BLaER1 (cell line): ENCODE measurements around the gene GJA3.

Experiments
- H3K27ac ChIP-seq: shearing (Covaris generic); formaldehyde crosslinking; 2 replicates; pipeline ENCODE4 v1.8.1; 2022
- H3K27me3 ChIP-seq: shearing (Covaris generic); formaldehyde crosslinking; 2 replicates; pipeline ENCODE4 v1.8.1; 2022
- H3K36me3 ChIP-seq: shearing (Covaris generic); formaldehyde crosslinking; 2 replicates; pipeline ENCODE4 v1.8.1; 2022
- H3K4me1 ChIP-seq: shearing (Covaris generic); formaldehyde crosslinking; 2 replicates; pipeline ENCODE4 v1.8.1; 2022
- H3K4me2 ChIP-seq: shearing (Covaris generic); formaldehyde crosslinking; 2 replicates; pipeline ENCODE4 v1.8.1; 2022
- H3K4me3 ChIP-seq: shearing (Covaris generic); formaldehyde crosslinking; 2 replicates; pipeline ENCODE4 v1.8.1; 2022
- H3K9ac ChIP-seq: shearing (Covaris generic); formaldehyde crosslinking; 2 replicates; pipeline ENCODE4 v1.8.1; 2022
- H3K9me3 ChIP-seq: shearing (Covaris generic); formaldehyde crosslinking; 2 replicates; pipeline ENCODE4 v1.8.1; 2022
- H4K20me1 ChIP-seq: shearing (Covaris generic); formaldehyde crosslinking; 2 replicates; pipeline ENCODE4 v1.8.1; 2022
- Cebpa-rat ChIP-seq: shearing (Covaris generic); IDR thresholded peaks from 2 replicates; pipeline ENCODE4 v1.8.1; 2022

Gene GJA3

GRCh38 chr13:20130652-20131051 is 30.2 kb downstream of the GJA3 start:
- no peak overlapping the region for H3K4me2 ChIP-seq
- H3K27ac ChIP-seq = no peak overlapping the region
- H3K4me1 ChIP-seq = peaks cover 16% of the 10 kb centered on the region
- H3K36me3 ChIP-seq = no peaks in the 10 kb centered on the region
- H3K9ac ChIP-seq = no peak overlapping the region
- peaks cover 56% of the 10 kb centered on the region for H3K27me3 ChIP-seq
- H3K4me3 ChIP-seq = no peak overlapping the region
- H3K9me3 ChIP-seq = no peaks in the 10 kb centered on the region; the same call in 1 of the 2 replicates
- TF ChIP-seq Cebpa-rat = no peak
- peaks cover 25% of the 10 kb centered on the region for H4K20me1 ChIP-seq

DNA sequence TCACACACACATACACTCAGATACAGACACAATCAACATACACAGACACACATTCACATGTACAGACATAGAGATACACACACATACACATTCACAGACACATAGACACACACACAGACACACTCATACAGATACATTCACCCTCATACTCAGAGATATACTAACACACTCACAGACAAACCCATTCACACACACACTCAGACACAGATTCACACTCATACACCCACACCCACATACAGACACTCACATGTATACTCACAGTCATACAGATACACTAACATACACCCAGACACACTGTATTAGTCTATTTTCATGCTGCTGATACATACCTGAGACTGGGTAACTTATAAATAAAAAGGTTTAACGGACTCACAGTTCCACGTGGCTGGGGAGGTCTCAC is 30.8 kb downstream of the GJA3 start:
- H3K27ac ChIP-seq = no peak overlapping the region
- no peak overlapping the region for H3K9ac ChIP-seq
- TF ChIP-seq Cebpa-rat = no peak
- peaks cover 25% of the 10 kb centered on the region for H4K20me1 ChIP-seq
- no peak overlapping the region for H3K4me2 ChIP-seq
- peaks cover 63% of the 10 kb centered on the region for H3K27me3 ChIP-seq
- H3K9me3 ChIP-seq = no peaks in the 10 kb centered on the region; the same call in 1 of the 2 replicates
- no peak overlapping the region for H3K4me3 ChIP-seq
- H3K36me3 ChIP-seq = no peaks in the 10 kb centered on the region
- H3K4me1 ChIP-seq = peaks cover 16% of the 10 kb centered on the region

DNA sequence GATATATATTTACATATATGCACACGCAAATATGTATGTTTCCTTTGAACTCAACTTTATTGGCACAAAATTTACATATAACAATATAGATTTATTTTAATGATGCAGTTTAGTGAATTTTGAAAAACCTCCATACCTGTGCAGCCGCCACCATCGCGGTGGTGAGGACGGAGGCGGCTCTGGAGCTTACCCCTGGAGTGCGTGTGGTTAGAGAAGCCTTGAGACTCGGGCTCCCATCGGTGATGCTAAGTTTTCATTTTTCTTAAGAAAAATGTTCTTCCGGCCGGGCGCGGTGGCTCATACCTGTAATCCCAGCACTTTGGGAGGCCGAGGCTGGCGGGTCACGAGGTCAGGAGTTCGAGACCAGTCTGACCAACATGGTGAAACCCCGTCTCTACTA is 31.8 kb downstream of the GJA3 start:
- no peaks in the 10 kb centered on the region; the same call in 1 of the 2 replicates for H3K9me3 ChIP-seq
- H3K36me3 ChIP-seq = no peaks in the 10 kb centered on the region
- peak overlapping the region; percentile 72; the same call in 1 of the 2 replicates for H3K4me2 ChIP-seq
- H3K4me3 ChIP-seq = no peak overlapping the region
- H3K27me3 ChIP-seq = peaks cover 66% of the 10 kb centered on the region
- TF ChIP-seq Cebpa-rat = no peak
- peaks cover 16% of the 10 kb centered on the region for H3K4me1 ChIP-seq
- H3K9ac ChIP-seq = no peak overlapping the region
- no peak overlapping the region for H3K27ac ChIP-seq
- peaks cover 25% of the 10 kb centered on the region for H4K20me1 ChIP-seq

- H3K4me3 ChIP-seq = peak overlapping the region; percentile 57
- TF ChIP-seq Cebpa-rat = no peak
Measured at GRCh38 chr13:20128459-20128931, 32.4 kb downstream of the GJA3 start.

GRCh38 chr13:20127562-20128458 is 33.0 kb downstream of the GJA3 start:
- peak overlapping the region; percentile 72 for H3K4me2 ChIP-seq
- H3K27ac ChIP-seq = no peak overlapping the region
- H4K20me1 ChIP-seq = peaks cover 25% of the 10 kb centered on the region
- TF ChIP-seq Cebpa-rat = no peak
- H3K4me1 ChIP-seq = peaks cover 16% of the 10 kb centered on the region
- peaks cover 66% of the 10 kb centered on the region for H3K27me3 ChIP-seq
- peak overlapping the region; percentile 57 for H3K4me3 ChIP-seq
- no peaks in the 10 kb centered on the region; the same call in 1 of the 2 replicates for H3K9me3 ChIP-seq
- H3K36me3 ChIP-seq = no peaks in the 10 kb centered on the region
- H3K9ac ChIP-seq = no peak overlapping the region

More at GRCh38 chr13:20128459-20128931, 32.4 kb downstream of the GJA3 start:
- H4K20me1 ChIP-seq = peaks cover 25% of the 10 kb centered on the region
- peaks cover 16% of the 10 kb centered on the region for H3K4me1 ChIP-seq
- peaks cover 66% of the 10 kb centered on the region for H3K27me3 ChIP-seq
- H3K9me3 ChIP-seq = no peaks in the 10 kb centered on the region; the same call in 1 of the 2 replicates
- no peak overlapping the region for H3K27ac ChIP-seq
- H3K36me3 ChIP-seq = no peaks in the 10 kb centered on the region
- peak overlapping the region; percentile 72 for H3K4me2 ChIP-seq
- no peak overlapping the region for H3K9ac ChIP-seq

- Histone ChIP-seq H3K9me3 (no peaks in the 10 kb centered on the region; the same call in 1 of the 2 replicates), H3K27me3 (peaks cover 66% of the 10 kb centered on the region), H3K4me2 (no peak overlapping the region), H3K4me3 (peak overlapping the region; percentile 57; the same call in 1 of the 2 replicates), H4K20me1 (peaks cover 25% of the 10 kb centered on the region), H3K4me1 (peaks cover 16% of the 10 kb centered on the region), H3K27ac (no peak overlapping the region), H3K9ac (no peak overlapping the region), H3K36me3 (no peaks in the 10 kb centered on the region)
- TF ChIP-seq Cebpa-rat = no peak
Measured at GRCh38 chr13:20127262-20127561, 33.6 kb downstream of the GJA3 start.

GRCh38 chr13:20126541-20127261 is 34.2 kb downstream of the GJA3 start:
- no peaks in the 10 kb centered on the region for H3K36me3 ChIP-seq
- no peak overlapping the region for H3K4me2 ChIP-seq
- no peaks in the 10 kb centered on the region; the same call in 1 of the 2 replicates for H3K9me3 ChIP-seq
- H3K4me3 ChIP-seq = no peak overlapping the region
- peaks cover 25% of the 10 kb centered on the region for H4K20me1 ChIP-seq
- TF ChIP-seq Cebpa-rat = no peak
- H3K4me1 ChIP-seq = peaks cover 16% of the 10 kb centered on the region
- no peak overlapping the region for H3K27ac ChIP-seq
- H3K27me3 ChIP-seq = peaks cover 66% of the 10 kb centered on the region
- H3K9ac ChIP-seq = no peak overlapping the region

- H3K4me2 ChIP-seq = no peak overlapping the region
- H3K27me3 ChIP-seq = peaks cover 62% of the 10 kb centered on the region
- H3K4me1 ChIP-seq = peaks cover 23% of the 10 kb centered on the region
Measured at GRCh38 chr13:20125783-20126165, 35.1 kb downstream of the GJA3 start.

DNA sequence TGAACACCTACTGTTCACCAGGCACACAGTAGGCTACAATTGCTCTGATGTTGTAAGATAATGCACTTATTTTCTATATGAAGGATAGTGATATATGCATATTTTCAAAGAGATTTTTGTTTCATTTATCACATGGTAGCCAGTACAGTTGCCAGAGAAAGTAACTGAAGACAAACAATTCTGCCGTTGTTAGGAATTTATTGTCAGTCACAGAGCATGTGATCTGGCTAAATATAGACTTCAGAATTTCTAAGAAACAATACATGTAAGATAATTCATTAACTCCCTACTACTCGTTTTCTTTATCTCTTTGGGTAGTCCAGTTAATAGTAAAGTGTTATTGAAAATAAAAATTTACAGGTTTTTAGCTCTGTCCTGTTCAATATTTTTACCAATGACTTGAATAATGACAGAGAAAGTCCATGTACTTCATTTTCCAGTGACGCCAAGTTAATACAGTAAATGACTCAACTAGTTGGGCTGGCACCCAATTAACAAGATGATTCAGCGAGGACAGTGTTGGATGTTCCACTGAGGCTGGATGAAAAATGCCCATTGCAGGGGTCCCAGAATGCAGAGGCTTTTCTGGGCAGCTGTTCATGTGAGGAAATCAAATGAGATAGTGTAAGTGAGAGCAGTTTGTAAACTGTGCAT is 35.6 kb downstream of the GJA3 start:
- Histone ChIP-seq H3K9ac (no peak overlapping the region), H3K4me1 (peaks cover 26% of the 10 kb centered on the region), H3K9me3 (no peaks in the 10 kb centered on the region; the same call in 1 of the 2 replicates), H3K4me3 (no peak overlapping the region), H3K27ac (no peak overlapping the region), H3K36me3 (no peaks in the 10 kb centered on the region), H3K27me3 (peaks cover 62% of the 10 kb centered on the region), H3K4me2 (no peak overlapping the region), H4K20me1 (peaks cover 25% of the 10 kb centered on the region)
- no peak for TF ChIP-seq Cebpa-rat

More at GRCh38 chr13:20125783-20126165, 35.1 kb downstream of the GJA3 start:
- no peak for TF ChIP-seq Cebpa-rat
- H4K20me1 ChIP-seq = peaks cover 25% of the 10 kb centered on the region
- no peaks in the 10 kb centered on the region for H3K36me3 ChIP-seq
- H3K4me3 ChIP-seq = no peak overlapping the region
- no peak overlapping the region for H3K27ac ChIP-seq
- H3K9me3 ChIP-seq = no peaks in the 10 kb centered on the region; the same call in 1 of the 2 replicates
- H3K9ac ChIP-seq = no peak overlapping the region
